ENCODE results near the gene MS4A1.
"Not testable (repeated sequence)": the region's sequence is repeated elsewhere in the genome, so short reads cannot be mapped to it uniquely, and the experiment has no call there.

Gene MS4A1

DNA sequence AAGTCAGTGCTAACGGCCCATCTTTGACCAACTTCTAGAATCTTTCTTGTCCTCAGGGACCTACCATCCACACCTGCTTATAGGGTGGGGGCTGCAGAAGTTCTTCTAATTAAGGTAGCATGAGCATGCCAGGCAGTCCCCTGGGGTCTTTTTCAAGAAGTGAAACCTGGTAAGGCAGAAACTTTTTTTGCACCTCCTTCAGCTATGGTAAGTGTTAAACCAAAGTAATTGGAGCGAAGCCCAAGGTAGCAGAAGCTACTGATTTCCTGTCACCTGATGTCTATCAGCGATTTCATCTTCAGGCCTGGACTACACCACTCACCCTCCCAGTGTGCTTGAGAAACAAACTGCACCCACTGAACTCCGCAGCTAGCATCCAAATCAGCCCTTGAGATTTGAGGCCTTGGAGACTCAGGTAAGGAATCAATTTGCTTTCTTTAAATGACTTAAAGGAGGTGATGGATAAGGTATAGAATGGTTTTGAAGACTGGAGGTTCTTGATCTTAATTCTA lies at the start of gene MS4A1:
MS4A1 (plus strand) TSS at position 317 of the 512 bp plus-strand sequence. CDS start 6,528 bp downstream, outside the sequence.
- no peak for DNase-seq

GRCh38 chr11:60420015-60420414 lies 35.6 kb upstream of the MS4A1 start:
- no peak for DNase-seq

- no peak for DNase-seq
These were observed 33.0 kb upstream of the MS4A1 start for GRCh38 chr11:60422609-60423008.

GRCh38 chr11:60428517-60428916 lies 27.1 kb upstream of the MS4A1 start:
- no peak for DNase-seq

DNA sequence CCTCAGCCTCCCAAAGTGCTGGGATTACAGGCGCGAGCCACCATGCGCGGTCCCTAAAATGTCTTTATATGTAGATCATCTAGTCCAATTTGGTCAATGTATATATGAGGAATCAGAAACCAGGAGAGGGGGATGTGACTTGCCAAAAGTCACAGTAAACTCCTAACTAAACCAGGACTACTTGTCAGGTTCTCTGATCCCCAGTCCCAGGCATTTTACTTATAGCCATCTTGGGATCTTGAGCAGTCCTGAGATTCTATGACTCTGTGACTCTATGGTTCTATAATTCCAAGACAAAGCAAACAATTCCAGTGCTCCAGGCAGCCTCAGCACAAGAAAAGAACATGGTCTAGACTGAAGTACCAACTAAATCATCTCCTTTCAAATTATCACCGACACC lies 26.4 kb upstream of the MS4A1 start, which contains the start of gene MS4A5:
MS4A5 (plus strand) TSS at position 301 of the 400 bp plus-strand sequence. CDS start 103 bp downstream, outside the sequence.
- DNase-seq = no peak

DNA sequence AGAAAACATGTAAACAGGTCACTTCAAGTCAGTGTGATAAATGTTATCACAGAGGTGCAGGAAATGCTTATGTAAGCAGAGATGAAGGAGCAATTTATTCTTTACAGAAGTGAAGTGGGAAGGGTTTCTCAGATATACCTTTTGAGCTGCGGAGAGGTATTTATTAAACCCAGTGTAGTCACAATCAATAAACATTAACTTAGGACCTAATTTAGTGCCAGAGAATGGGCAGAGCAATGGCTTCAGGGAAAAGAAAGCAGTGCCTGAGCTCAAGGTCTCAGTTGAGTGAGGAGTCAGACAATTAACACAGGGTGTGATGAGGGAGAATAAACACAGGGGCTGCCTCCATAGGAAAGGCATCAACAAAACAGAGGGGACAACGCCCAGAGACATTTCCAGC lies 24.4 kb upstream of the MS4A1 start:
- no peak for DNase-seq

DNA sequence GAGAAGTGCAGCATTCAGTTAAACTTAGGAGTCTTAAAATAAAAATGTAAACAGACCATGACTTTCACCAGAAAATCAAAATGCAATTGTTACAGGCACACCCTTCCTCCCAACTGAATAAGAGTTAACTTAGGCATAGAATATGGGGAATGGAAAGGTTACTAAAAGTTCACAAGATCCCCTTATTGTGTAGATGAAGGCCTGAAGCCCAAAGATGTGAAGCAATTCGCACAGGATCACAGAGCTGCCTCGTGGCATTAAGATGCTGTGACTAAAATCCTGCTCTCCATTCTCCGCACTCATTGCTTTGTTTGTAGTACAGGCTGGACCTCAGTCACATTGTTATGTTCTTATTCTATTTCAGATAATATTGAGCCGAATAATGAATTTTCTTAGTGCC lies 22.2 kb upstream of the MS4A1 start:
- DNase-seq = no peak

GRCh38 chr11:60447070-60447469 lies 8.6 kb upstream of the MS4A1 start:
- DNase-seq = no peak

DNA sequence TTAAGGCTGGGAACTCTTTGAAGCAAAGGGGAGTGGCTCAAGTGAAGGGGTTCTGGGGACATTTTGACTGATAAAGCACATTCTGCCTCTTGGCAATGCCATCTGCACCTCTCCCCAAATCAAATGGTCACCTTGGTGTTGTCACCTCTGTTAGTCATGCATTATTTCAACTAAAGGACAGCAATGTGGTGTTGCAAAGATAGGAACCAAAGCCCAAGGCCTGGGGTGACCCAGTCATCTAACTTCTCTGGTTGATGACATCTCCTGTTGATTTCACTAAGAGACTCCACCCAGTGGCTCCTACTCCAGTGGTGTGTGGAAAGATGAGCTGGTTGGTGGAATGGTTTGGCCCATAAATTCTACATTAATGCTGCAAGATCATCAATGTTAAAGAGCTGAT lies 7.8 kb upstream of the MS4A1 start:
- no peak for DNase-seq

DNA sequence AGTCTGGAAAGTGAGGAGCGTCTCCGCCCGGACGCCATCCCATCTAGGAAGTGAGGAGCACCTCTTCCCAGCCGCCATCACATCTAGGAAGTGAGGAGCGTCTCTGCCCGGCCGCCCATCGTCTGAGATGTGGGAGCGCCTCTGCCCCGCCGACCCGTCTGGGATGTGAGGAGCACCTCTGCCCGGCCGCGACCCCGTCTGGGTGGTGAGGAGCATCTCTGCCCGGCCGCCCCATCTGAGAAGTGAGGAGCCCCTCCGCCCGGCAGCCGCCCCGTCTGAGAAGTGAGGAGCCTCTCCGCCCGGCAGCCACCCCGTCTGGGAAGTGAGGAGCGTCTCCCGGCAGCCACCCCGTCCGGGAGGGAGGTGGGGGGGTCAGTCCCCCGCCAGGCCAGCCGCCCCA lies 4.5 kb upstream of the MS4A1 start:
- not testable (repeated sequence) for DNase-seq

DNA sequence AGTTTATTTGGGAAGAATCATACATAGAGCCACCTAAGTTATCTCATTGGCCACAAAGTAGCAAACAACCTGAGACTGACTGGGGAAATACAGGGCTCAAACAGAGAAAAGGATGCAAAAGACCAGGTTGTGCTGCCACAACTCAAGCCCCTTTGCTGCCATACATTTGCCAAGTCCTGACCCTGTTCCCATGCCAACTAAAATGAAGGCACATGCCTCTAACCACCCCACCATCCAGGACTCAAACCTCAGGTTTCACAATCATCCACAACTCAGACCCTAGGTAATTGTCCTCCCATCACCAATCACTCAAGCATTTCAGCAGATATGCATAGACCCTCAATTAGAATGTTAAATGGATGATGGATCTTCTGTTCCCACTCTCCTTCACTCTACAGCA lies 1.4 kb upstream of the MS4A1 start:
- no peak for DNase-seq

- DNase-seq = no peak
These were observed 1.9 kb downstream of the MS4A1 start for GRCh38 chr11:60457576-60457975.

DNA sequence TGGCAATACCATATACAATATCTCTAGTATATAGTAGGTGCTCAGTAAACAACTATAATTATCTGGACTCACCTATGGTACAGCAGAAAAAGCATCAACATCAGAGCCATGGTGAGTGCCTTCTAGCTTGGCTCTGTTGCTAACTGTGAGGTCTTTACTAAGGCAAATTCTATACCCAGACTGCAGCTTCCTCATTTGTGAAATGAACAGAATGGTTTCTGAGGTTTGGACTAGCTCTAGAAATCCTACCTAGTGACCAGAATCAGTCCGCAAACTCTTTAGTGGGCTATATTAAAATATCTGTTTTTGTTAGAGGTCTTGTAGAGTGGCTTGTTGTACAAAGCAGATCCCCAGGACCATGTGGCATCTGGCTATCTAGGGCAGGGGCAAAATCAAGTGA lies 3.7 kb downstream of the MS4A1 start:
- no peak for DNase-seq

- no peak for DNase-seq
These were observed 13.2 kb downstream of the MS4A1 start for GRCh38 chr11:60468829-60469228.

DNA sequence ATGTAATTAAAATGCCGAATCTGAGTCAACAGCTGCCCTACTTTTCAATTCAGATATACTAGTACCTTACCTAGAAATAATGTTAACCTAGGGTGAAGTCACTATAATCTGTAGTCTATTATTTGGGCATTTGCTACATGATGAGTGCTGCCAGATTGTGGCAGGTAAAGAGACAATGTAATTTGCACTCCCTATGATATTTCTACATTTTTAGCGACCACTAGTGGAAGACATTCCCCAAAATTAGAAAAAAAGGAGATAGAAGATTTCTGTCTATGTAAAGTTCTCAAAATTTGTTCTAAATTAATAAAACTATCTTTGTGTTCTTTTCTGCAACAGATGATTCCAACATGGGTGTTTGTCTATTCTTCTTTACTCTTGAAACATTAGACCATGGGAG lies 14.1 kb downstream of the MS4A1 start:
- no peak for DNase-seq

GRCh38 chr11:60477035-60477445 lies 21.4 kb downstream of the MS4A1 start:
- DNase-seq = no peak

DNA sequence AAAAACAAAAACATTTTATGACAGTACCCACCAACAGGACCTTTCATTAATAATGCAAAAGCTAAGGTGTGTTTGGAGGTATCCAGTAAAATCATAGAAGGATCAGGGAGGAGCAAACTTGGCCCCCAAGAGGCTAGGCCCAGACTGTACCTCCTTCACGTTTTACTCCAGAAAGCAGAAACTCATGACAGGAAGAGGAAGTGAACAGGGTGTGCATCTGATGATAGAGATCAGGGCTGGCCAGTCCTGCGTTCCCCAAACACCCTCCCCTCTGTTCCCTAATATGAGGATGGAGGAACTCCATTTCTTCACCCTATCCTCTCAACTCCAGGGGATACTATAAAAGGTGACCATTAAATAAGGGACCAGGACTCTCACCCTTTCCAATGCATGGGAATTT lies 26.7 kb downstream of the MS4A1 start:
- no peak for DNase-seq

DNA sequence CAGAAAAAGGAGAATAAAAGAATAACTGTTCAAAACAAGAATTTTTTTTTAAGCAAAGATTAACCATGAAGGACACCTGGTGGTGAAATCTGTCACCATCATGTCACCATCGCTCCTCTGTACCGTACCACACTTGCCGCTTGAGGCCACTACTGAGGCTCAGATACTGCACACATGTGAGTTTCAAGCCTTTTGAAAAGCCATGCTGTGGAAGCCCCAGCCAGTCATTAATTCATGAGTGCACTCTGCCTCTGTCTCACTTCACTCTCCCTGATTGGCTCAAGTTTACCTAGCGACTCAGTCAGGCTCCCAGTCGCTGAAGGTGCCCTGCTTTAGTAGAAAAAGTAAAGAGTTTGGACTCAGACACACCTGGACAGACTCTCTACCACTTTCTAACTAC lies 30.3 kb downstream of the MS4A1 start:
- DNase-seq = no peak

DNA sequence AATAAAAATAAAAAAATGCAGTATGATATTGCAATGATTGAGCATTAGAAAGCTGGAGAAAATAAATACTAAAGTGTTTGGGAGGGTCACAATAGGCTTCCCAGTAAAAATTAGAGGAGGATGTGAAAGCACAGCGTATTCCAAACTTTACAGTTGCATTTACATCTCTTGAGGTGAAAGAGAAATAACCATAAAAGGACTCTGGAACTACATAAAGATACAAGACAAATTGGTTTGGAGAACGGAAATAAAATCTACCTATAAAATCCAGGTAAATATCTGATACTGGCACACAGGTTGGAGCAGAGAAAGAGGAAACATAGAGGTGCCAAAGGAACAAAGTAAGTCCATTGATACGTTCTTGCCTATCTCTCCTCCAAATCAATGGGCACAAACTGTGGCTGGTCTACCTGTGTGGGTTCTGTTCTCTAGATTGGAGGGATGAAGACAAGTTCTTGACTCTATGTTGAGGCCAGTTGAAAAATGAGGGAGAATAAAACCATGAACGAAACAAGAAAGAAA lies 36.9 kb downstream of the MS4A1 start, which contains the start of gene MS4A12:
MS4A12 (plus strand) TSS at position 291 of the 522 bp plus-strand sequence. CDS start 4,541 bp downstream, outside the sequence.
- DNase-seq = no peak

DNA sequence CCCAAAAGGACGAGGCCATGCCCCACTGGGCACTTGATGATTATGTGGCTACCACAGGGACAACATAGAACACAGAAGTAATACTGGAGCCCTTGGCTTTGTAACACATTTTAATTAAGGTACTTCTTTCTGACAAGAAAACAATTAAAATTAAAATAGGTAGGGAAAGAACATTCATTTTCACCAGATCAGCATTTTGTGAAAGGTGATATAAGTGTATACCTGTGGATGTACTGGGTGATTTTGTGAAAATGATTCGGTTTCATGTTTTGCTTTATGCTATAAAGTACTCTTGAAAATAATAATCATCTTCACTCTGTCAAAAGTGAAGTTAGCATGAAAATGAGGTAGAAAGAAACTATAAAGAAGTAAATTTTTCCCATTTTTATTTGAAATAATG lies 37.8 kb downstream of the MS4A1 start:
- no peak for DNase-seq

DNA sequence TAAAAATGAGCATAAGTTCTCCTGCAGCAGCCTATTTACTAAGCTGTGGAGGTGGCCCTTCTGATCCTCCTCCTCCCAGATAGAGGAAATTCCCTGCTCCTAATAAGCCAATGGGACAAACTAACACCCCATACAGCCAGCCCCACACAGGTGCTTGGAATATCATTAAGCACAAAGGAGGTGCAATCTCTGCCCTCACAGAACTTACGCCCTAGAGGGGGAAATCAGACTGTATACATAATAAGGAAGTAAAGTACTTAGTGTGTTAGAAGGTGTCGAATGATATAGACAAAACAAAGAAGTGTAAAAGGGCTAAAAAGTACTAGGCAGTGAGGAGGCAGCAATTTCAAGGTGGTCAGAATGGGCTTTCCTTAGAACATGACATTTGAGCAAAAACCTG lies 42.8 kb downstream of the MS4A1 start:
- DNase-seq = no peak

DNA sequence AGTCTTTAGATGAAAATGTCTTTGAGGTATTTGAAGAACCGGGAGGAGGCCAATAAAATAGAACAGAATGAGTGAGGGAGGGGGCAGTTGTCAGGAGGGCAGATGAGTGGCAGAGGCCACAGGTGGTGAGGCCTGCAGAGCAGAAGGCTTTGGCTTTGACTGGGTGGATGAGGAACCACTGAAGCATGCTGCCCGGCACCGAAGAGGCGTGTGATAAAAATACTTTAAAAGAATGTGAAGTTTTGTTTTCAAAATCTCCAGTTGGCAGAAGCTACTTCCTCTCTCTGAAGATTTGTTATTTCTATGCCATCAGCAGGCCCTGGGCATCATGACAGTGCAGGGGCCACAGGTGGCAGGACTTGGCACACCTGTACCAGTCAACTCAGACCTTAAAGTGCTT lies 43.2 kb downstream of the MS4A1 start:
- DNase-seq = no peak

- DNase-seq = no peak
These were observed 44.7 kb downstream of the MS4A1 start for GRCh38 chr11:60500276-60500910.

GRCh38 chr11:60502221-60502775 lies 46.7 kb downstream of the MS4A1 start:
- DNase-seq = no peak
